Uterus (tissue), 2 donors: ENCODE data around the gene DMRTB1.

Source experiments
- POLR2A ChIP-seq, 2 donors: fragments of 450-650 bp; IDR thresholded peaks; one replicate each; pipeline ENCODE4 v1.6.1; 2016; ENCODE audit warnings: antibody characterized with exemption in 2 of 2, mild to moderate bottlenecking in 1 of 2, moderate library complexity in 1 of 2
- TF ChIP-seq, protein P1 (sequence below), 4 experiments: fragments of 200-600 bp in 2 of 4; fragments of 450-650 bp in 2 of 4; sonication (generic) in 2 of 4; IDR thresholded peaks; one replicate each; pipeline ENCODE4 v1.5.1; 2016 to 2019; ENCODE audit warnings: antibody characterized with exemption in 4 of 4, mild to moderate bottlenecking in 2 of 4, moderate library complexity in 1 of 4

DNA sequence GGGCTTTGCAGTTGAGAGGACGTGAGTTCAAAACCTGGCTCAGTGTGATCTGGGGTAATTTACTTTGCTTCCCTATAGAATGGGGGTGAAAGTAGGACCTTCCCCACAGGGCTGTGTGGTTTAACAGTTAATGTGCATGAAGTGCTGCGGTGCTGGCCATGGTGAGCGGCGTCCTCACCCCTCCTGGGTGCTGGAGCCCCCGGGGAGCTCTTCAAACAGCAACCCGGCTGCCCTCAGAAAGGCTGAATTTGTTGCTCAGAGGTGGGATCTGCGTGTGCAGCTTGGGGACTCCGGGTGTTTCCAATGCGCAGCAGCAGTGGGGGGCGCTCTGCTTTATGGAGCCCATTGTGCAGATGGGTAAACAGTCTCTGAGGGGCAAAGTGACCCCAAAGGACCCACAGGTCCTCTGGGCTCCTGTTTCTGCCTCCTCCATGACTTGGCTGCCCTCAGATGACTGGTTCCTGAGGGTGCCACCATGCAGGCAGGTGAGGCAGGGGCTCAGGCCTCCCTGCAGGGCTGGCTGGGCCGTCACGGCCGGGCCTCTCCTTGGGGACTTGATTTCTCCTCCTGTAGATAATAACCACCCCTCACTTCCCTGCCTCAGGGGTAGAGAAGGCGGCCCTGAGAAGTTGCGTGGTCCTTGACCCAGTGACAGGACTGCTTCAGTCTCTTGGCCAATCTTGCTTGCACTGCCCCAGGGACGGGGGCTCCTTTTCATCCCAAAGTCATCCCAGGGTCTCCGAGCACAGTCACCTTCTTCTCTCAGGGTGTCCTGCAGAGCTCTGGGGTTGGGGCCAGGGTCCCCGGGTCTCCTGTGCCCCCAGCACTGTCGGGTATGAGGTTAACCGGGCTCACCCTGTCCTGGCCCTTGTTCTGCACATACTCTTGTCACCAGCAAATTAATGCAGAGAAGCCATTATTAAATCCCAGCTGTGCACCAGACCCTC lies 40.3 kb downstream of the DMRTB1 start:
- TF ChIP-seq, protein P1, sequence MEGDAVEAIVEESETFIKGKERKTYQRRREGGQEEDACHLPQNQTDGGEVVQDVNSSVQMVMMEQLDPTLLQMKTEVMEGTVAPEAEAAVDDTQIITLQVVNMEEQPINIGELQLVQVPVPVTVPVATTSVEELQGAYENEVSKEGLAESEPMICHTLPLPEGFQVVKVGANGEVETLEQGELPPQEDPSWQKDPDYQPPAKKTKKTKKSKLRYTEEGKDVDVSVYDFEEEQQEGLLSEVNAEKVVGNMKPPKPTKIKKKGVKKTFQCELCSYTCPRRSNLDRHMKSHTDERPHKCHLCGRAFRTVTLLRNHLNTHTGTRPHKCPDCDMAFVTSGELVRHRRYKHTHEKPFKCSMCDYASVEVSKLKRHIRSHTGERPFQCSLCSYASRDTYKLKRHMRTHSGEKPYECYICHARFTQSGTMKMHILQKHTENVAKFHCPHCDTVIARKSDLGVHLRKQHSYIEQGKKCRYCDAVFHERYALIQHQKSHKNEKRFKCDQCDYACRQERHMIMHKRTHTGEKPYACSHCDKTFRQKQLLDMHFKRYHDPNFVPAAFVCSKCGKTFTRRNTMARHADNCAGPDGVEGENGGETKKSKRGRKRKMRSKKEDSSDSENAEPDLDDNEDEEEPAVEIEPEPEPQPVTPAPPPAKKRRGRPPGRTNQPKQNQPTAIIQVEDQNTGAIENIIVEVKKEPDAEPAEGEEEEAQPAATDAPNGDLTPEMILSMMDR (IDR thresholded peaks at IDR 0.05) = no peak
- TF ChIP-seq POLR2A (IDR thresholded peaks at IDR 0.05) = no peak
